ENCODE data around the gene AOPEP. TPM values are rescaled to one million over a fixed set of nuclear protein-coding genes. Genes with fewer than 3 reads are reported as not detected.

The AOPEP gene
- polyA plus RNA-seq, 2 of the 4 experiments (the other 2 are of a cell fraction), result 226 to 266 TPM

GRCh38 chr9:95003689-95004410 lies 277.4 kb downstream of the AOPEP start:
- CTCF ChIA-PET, result interaction anchor here (0.6 to 2.2 kb wide), 8 partner anchors 25 to 322 kb away, joined by 3 to 7 read pairs (median 3); no protein-coding TSS in a partner anchor
- H3K4me2 ChIP-seq, result peak overlapping the region; percentile 81
- peaks cover 40% of the 10 kb centered on the region for H3K4me1 ChIP-seq
- 3% methylated on average over 19 of the region's 19 CpGs for whole genome bisulfite sequencing (ENCODE audit: missing lambda C conversion rate)
- H3K4me3 ChIP-seq, result peak overlapping the region; percentile 87
- DNase-seq (ENCODE audit: low read depth in 1 of 2, low spot score in 1 of 2) (peak in 1 of 2 experiments; percentile 80), FAIRE-seq (no peak), ATAC-seq (peak; percentile 62 to 64; a peak in 5 of 6 replicates)
- H3K27ac ChIP-seq, result peak overlapping the region; percentile 99 to 100
- no peaks in the 10 kb centered on the region for H3K9me3 ChIP-seq
- no peak for TF ChIP-seq ELK1 (IDR thresholded peaks at IDR 0.05; ENCODE audit: low read depth, low read length)
- 0 out of 2 replicates have a peak, but pooled peaks have one; percentile 53 for TF ChIP-seq HOXB5 (CRISPR knock-in tag; IDR thresholded peaks at IDR 0.05)
- TF ChIP-seq KDM1A (IDR thresholded peaks at IDR 0.05; ENCODE audit: low read depth), result no peak
- TF ChIP-seq FOSB (CRISPR knock-in tag; IDR thresholded peaks at IDR 0.05), result peak; percentile 89; the same call in 1 of the 2 replicates
- TF ChIP-seq CHD2 (IDR thresholded peaks at IDR 0.05; ENCODE audit: low read length, partially characterized antibody), result no peak
- peak in 1 of 2 experiments; percentile 3; a peak in 1 of 5 replicates for TF ChIP-seq RAD21 (conservative IDR thresholded peaks at IDR 0.05 in 1 of 2, IDR thresholded peaks at IDR 0.05 in 1 of 2)
- peak; percentile 47; the same call in 1 of the 2 replicates for TF ChIP-seq GATA3 (IDR thresholded peaks at IDR 0.05; ENCODE audit: borderline replicate concordance)
- TF ChIP-seq BCL3 (IDR thresholded peaks at IDR 0.05), result no peak
- TF ChIP-seq RCOR1 (IDR thresholded peaks at IDR 0.05; ENCODE audit: low read depth, low read length), result no peak
- TF ChIP-seq POLR2A (IDR thresholded peaks at IDR 0.05; ENCODE audit: low read length), result 0 out of 2 replicates have a peak, but pooled peaks have one; percentile 4
- TF ChIP-seq TFCP2L1 (CRISPR knock-in tag; IDR thresholded peaks at IDR 0.05), result peak; percentile 75
- TF ChIP-seq CBX8 (IDR thresholded peaks at IDR 0.05), result no peak
- TF ChIP-seq RFX5 (IDR thresholded peaks at IDR 0.05), result peak; percentile 91
- TF ChIP-seq CTCF (IDR thresholded peaks at IDR 0.05), result no peak
- TF ChIP-seq HOXA7 (CRISPR knock-in tag; IDR thresholded peaks at IDR 0.05), result 0 out of 2 replicates have a peak, but pooled peaks have one; percentile 67
- no peak for TF ChIP-seq ZSCAN20 (CRISPR knock-in tag; IDR thresholded peaks at IDR 0.05)
- TF ChIP-seq HOXB13 (CRISPR knock-in tag; IDR thresholded peaks at IDR 0.05; ENCODE audit: low read depth), result peak; percentile 55; the same call in 1 of the 2 replicates
- TF ChIP-seq ATOH8 (CRISPR knock-in tag; IDR thresholded peaks at IDR 0.05; ENCODE audit: low read depth), result 0 out of 2 replicates have a peak, but pooled peaks have one; percentile 38
- peak in 1 of 2 experiments; percentile 23; a peak in 1 of 4 replicates for TF ChIP-seq CEBPB (IDR thresholded peaks at IDR 0.05)
- POLR2A ChIA-PET, result interaction anchor here (0.6 to 1.6 kb wide), 11 partner anchors 13 to 220 kb away, joined by 3 to 12 read pairs (median 3); no protein-coding TSS in a partner anchor
